Limb (tissue), 2 donors: ENCODE measurements around the gene TNRC6C.
"Not testable (repeated sequence)": the region's sequence is repeated elsewhere in the genome, so short reads cannot be mapped to it uniquely, and the experiment has no call there.

ENCODE experiments used
- DNase-seq, 2 donors: peaks; one replicate each; pipeline ENCODE4 v3.0.0-alpha.2; 2016; ENCODE audit errors: extremely low spot score in 2 of 2

The TNRC6C gene

GRCh38 chr17:77961741-77962140 lies 3.2 kb downstream of the TNRC6C start:
- DNase-seq, result no peak

GRCh38 chr17:77962348-77962747 lies 3.8 kb downstream of the TNRC6C start:
- DNase-seq, result no peak

- DNase-seq, result peak; percentile 54 to 91
These were observed 4.9 kb downstream of the TNRC6C start for GRCh38 chr17:77963441-77963840.

GRCh38 chr17:77965352-77965751 lies 6.8 kb downstream of the TNRC6C start:
- DNase-seq, result no peak

- DNase-seq, result no peak
These were observed 8.0 kb downstream of the TNRC6C start for GRCh38 chr17:77966476-77966875.

- no peak for DNase-seq
These were observed 10.3 kb downstream of the TNRC6C start for GRCh38 chr17:77968788-77969187.

- DNase-seq, result not testable (repeated sequence)
These were observed 13.8 kb downstream of the TNRC6C start for GRCh38 chr17:77972271-77972670.

GRCh38 chr17:77973953-77974352 lies 15.4 kb downstream of the TNRC6C start:
- DNase-seq, result no peak

GRCh38 chr17:77974396-77974795 lies 15.9 kb downstream of the TNRC6C start:
- DNase-seq, result no peak

- not testable (repeated sequence) for DNase-seq
These were observed 23.9 kb downstream of the TNRC6C start for GRCh38 chr17:77982430-77982829.

- DNase-seq, result no peak
These were observed 31.8 kb downstream of the TNRC6C start for GRCh38 chr17:77990301-77990700.

GRCh38 chr17:77993735-77994134 lies 35.2 kb downstream of the TNRC6C start:
- DNase-seq, result not testable (repeated sequence)

GRCh38 chr17:77995146-77995852 lies 36.8 kb downstream of the TNRC6C start:
- no peak for DNase-seq

- DNase-seq, result no peak
These were observed 37.8 kb downstream of the TNRC6C start for GRCh38 chr17:77996256-77996655.

- no peak for DNase-seq
These were observed 41.1 kb downstream of the TNRC6C start for GRCh38 chr17:77999413-78000173.

- DNase-seq, result no peak
These were observed 41.8 kb downstream of the TNRC6C start for GRCh38 chr17:78000341-78000740.

GRCh38 chr17:78001182-78001581 lies 42.7 kb downstream of the TNRC6C start:
- DNase-seq, result no peak

GRCh38 chr17:78001612-78002011 lies 43.1 kb downstream of the TNRC6C start:
- DNase-seq, result no peak

- no peak for DNase-seq
These were observed 43.7 kb downstream of the TNRC6C start for GRCh38 chr17:78002166-78002565.

GRCh38 chr17:78005452-78006171 lies 47.1 kb downstream of the TNRC6C start:
- no peak for DNase-seq

- no peak for DNase-seq
These were observed 47.8 kb downstream of the TNRC6C start for GRCh38 chr17:78006338-78006737.

- DNase-seq, result no peak
These were observed 49.1 kb downstream of the TNRC6C start for GRCh38 chr17:78007647-78008046.
